Activated gamma-delta T cell treated with Interleukin-2 at 50 U/mL for 16 hours (primary cell): Measurements from ENCODE around the gene FAM72B.
"Not testable (repeated sequence)": the region's sequence is repeated elsewhere in the genome, so short reads cannot be mapped to it uniquely, and the experiment has no call there.

ENCODE experiments used
- DNase-seq: peaks from one replicate; pipeline ENCODE4 v3.0.0-alpha.2; 2020

The FAM72B gene

DNA sequence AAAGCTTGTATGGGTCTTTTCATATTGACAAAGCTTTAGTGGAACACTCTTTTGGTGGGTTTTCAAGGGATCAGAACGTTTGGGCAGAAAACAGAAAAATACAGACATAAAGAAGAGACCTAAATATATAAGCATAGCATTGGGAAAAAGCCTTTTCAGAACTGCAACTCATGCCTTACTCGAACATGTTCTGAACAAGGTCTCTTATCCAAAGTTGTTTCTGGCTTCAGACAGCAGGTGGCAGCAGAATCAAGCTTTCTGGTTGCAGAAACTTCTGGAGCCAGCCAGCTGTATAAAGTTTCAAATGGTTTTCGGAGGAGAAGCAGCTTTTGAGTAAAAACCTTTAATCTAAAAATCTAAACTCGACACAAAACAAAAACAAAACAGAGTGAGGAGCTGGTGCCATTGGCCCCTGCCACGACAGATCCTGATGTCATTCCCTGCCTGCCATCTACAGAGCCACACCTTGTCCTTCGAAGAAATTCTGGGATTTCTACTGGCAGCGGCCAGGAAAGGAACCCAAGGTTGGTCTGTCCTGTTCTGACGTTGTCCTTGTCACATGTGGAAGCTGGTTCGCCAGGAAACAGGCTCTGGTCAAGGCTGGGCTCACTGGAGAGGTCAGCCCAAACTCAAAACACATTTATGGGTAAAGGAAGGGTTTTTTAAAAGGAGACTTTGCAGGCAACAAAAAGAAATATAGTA, 35.5 kb downstream of the FAM72B start:
- DNase-seq = not testable (repeated sequence)

DNA sequence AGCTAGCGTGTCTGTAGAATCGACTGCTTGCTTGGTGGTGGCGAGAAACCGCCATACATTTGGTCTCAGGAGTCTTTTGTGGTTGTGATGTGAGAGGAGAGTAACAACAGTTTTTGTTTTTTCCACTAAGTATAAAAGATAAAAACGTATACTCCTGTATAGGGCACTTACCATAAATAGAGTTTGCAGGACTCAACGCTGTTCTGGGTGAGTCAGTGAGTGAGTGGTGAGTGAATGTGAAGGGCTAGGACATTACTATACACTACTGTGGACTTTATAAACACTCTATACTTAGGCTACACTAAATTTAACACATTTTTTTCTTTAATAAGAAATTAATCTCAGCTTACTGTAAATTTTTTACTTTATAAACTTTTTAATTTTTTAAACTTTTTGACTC, 43.7 kb downstream of the FAM72B start:
- not testable (repeated sequence) for DNase-seq

DNA sequence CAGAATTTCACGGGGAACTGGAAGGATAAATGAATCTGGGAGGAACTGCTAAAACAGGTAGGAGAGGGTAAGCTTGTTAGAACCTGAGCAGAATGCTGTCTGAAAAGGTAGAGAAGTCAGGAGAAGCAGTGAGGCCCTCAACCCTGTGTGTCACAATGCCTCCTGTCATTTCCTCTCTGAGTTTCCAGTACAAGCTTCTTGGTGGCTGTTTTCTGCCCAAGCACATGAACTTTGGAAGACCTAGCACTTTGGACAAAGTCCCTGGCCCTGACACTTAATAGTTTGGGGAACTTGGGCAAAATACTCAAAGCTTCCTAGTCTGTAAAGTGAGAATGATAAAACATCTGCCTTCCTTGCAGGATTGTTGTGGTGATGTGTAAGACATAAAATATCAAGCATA, 52.6 kb downstream of the FAM72B start:
- DNase-seq = not testable (repeated sequence)

DNA sequence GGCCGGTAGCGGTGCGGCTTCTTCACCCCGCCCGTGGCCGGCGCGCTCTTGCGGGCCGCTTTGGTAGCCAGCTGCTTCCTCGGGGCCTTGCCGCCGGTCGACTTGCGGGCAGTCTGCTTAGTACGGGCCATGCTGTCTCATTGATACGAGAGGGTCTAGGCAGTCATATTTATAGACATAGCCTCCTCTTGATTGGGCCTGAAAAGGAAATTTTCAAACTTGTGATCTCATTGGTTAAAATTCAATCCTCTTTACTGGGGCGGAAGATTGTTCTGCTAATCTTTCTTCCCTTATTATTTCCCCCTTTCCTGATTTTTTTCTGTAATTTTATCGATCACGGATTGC, 65.7 kb downstream of the FAM72B start:
- DNase-seq = not testable (repeated sequence)
